GM19467 (cell line): ENCODE measurements around the gene APRT.

ENCODE experiments used
- ATAC-seq: cut with Tn5 transposase; IDR thresholded peaks from one replicate; pipeline ENCODE4 v1.9.1; 2021; ENCODE audit warnings: mild to moderate bottlenecking, moderate library complexity; ENCODE audit not compliant: unreplicated experiment

Gene APRT

GRCh38 chr16:88809068-88809675, 2.6 kb downstream of the APRT start:
- no peak for ATAC-seq

GRCh38 chr16:88807626-88808453, 3.9 kb downstream of the APRT start:
- no peak for ATAC-seq

- no peak for ATAC-seq
Measured at GRCh38 chr16:88807142-88807625, 4.5 kb downstream of the APRT start.

- no peak for ATAC-seq
Measured at GRCh38 chr16:88806491-88807111, 5.1 kb downstream of the APRT start.

- ATAC-seq, result no peak
Measured at GRCh38 chr16:88805887-88806393, 5.8 kb downstream of the APRT start.

GRCh38 chr16:88805340-88805715, 6.4 kb downstream of the APRT start:
- ATAC-seq, result no peak

DNA sequence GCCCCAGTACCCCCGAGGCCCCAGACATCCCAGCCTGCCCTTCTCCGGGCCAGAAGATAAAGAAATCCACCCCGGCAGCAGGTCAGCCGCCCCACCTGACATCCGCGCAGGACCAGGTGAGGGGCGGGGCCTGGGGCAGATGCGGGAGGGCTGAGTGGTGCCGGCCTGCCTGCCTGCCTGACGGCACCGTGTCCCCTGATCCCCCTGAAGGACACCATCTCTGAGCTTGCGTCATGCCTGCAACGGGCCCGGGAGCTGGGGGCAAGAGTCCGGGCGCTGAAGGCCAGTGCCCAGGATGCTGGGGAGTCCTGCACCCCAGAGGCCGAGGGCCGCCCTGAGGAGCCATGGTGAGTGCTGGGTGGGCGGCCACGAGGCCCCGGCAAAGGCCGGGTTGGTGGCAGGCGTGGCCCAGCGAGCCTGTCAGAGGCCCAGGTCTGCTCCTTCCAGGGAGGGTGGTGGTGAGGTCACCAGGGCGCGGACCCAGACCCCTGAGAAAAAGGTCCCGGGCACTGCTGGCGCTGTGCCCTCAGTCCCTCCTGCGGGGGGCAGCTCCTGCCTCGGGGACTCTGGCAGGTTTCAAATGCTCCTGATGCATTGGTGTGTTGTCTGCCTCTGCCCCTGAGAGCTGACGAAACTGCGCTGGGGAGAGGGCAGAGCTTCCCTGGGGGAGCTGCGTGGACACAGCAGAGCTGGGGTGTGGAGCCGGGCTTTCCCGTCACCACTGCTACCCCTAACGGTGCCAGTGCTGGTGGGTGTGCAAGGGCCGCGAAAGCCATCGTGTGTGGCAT, 7.0 kb downstream of the APRT start:
- no peak for ATAC-seq

- no peak for ATAC-seq
Measured at GRCh38 chr16:88804173-88804551, 7.6 kb downstream of the APRT start.

GRCh38 chr16:88803264-88803987, 8.3 kb downstream of the APRT start, which contains the start of gene CDT1:
Gene CDT1 (plus strand): TSS chr16:88803789. CDS start chr16:88803832, 43 bp downstream.
- no peak for ATAC-seq

GRCh38 chr16:88800277-88800592, 11.5 kb downstream of the APRT start:
- ATAC-seq, result no peak

GRCh38 chr16:88799569-88800276, 12.0 kb downstream of the APRT start:
- ATAC-seq, result no peak

GRCh38 chr16:88798772-88799455, 12.8 kb downstream of the APRT start:
- ATAC-seq, result no peak

DNA sequence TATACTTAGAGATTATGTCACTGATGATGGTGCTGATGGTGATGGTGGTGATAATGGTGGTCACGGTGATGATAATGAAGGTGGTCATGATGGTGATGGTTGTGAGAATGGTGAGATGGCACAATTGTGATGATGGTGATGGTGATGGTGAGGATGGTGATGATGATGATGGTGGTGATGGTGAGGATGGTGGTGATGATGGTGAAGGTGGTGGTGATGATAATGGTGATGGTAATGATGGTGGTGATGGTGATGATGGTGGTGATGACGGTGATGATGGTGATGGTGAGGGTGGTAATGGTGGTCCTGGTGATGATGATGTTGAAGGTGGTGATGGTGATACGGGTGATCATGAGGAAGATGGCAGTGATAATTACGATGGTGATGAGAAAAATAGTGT, 13.7 kb downstream of the APRT start:
- no peak for ATAC-seq

DNA sequence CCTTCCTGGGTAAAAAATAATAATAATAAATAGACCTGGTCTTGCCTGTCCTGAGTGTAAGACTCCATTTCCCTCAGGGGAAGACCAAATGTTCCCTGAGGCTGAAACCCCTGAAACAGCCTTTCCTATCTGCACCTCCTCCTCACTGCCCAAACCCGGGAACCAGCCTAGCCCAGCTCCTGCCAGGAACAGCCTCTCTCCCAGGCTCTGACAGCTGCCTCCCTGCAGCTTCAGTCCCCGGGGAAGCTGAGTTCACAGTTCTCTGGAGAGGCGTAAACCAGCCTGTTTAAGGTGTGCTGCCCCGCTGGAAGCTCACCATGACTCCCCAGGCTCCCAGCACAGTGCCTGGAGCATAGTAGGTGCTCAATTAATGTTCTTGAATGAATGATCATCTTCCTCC, 15.4 kb downstream of the APRT start:
- no peak for ATAC-seq

DNA sequence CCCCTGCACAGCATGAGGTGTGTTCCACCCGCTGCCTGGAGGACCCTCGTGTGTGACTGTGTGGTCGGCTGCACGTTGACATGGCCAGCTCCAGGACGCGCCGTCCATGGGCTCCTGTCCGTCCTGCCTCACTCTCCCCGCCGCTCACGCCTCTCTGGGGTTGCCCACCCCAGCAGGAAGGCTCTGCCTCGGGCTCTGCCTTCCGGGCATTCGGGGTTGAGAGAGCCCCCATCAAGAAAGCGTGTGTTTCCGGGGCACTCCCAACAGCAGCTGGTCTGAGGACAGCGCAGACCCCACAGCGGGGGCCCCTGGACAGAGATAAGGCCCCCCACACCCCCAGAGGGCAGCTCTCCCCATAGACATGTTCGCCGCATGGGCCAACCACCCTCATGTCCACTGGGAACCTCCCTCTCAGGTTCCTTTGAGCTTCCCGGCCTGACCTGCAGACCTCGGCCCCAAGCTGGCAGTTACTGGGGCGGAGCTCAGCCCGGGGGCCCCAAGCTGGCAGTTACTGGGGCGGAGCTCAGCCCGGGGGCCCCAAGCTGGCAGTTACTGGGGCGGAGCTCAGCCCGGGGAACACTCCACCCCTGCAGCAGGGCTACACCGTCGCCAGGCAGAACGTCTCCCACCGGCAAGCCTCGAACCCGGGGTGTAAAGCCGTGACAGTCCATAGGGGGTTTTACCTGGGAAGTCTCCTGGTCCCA, 18.3 kb downstream of the APRT start:
- ATAC-seq, result no peak

GRCh38 chr16:88792668-88793250, 19.0 kb downstream of the APRT start:
- no peak for ATAC-seq

DNA sequence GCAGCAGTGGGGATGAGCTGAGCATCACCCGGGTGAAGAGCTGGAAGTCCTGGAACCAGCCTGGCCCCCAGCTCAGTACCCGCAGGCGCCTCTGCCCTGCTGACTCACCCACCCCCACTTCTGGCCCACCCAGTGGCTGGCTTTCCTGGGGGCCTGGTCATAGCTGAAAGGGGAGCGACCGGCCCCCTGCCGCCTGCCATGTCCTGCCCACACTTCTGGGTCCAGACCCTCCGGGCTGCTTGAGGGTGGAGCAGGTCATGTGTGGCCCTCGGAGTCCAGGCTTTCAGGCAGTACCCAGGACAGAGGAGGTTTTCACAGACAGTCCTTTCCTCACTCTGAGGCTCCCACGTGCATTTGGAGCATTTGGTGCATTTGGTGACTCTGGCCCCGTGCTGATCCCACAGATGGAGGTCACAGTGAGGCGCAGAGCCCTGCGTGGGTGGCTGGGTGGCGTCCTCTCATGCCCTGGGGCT, 19.6 kb downstream of the APRT start:
- ATAC-seq, result no peak
